Left ventricle myocardium inferior (tissue), 1 donor: ENCODE results near the gene OR4S1. TPM values are rescaled to one million over a fixed set of nuclear protein-coding genes. Genes with fewer than 3 reads are reported as not detected.

Source experiments
- DNase-seq: peaks from one replicate; pipeline ENCODE4 v3.0.0-alpha.2; 2020
- H3K27ac ChIP-seq: fragments of 200-600 bp; replicated peaks from 2 replicates; pipeline ENCODE4 v1.8.0; 2021
- H3K27me3 ChIP-seq: fragments of 200-600 bp; 2 replicates; pipeline ENCODE4 v1.8.0; 2021; ENCODE audit warnings: low read depth
- H3K36me3 ChIP-seq: fragments of 200-600 bp; 2 replicates; pipeline ENCODE4 v1.8.0; 2021
- H3K4me1 ChIP-seq: fragments of 200-600 bp; 2 replicates; pipeline ENCODE4 v1.8.0; 2021
- H3K4me3 ChIP-seq: fragments of 200-600 bp; 2 replicates; pipeline ENCODE4 v1.8.0; 2021; ENCODE audit warnings: mild to moderate bottlenecking, moderate library complexity
- H3K9me3 ChIP-seq: fragments of 200-600 bp; replicated peaks from 2 replicates; pipeline ENCODE4 v1.8.0; 2021
- CTCF ChIP-seq: fragments of 200-600 bp; IDR thresholded peaks from 2 replicates; pipeline ENCODE4 v1.8.0; 2021; ENCODE audit warnings: antibody characterized with exemption, mild to moderate bottlenecking, borderline replicate concordance
- intact Hi-C: fragments of 100-400 bp; cut with micrococcal nuclease; formaldehyde crosslinking; loops from one replicate; pipeline ENCODE4 v1.11.0; 2022
- total RNA-seq: library from RNA; stranded (reverse); fragmentation: NEBNext Ultra II Directional; extraction: Animal tissue kit (Norgen Biotek cat#: 25700); gene quantifications from one replicate; pipeline ENCODE4 v1.2.1, GENCODE V29; 2021
- donor health status: DM: no; HTN: yes; CAD: no; lungs with severe emphysema.

Gene OR4S1
- total RNA-seq, 1 donor from 2014 or later = not detected

- DNase-seq = no peak
- TF ChIP-seq CTCF = no peak
- intact Hi-C loops = loop anchor here (5.0 kb wide), 1 partner anchor 1673 kb away; no protein-coding TSS in a partner anchor
- no peak overlapping the region for H3K27ac ChIP-seq
- H3K4me3 ChIP-seq = no peak overlapping the region
- no peaks in the 10 kb centered on the region for H3K36me3 ChIP-seq
- no peaks in the 10 kb centered on the region for H3K27me3 ChIP-seq
- H3K9me3 ChIP-seq = peaks cover 24% of the 10 kb centered on the region
- H3K4me1 ChIP-seq = no peaks in the 10 kb centered on the region
These were observed 48.7 kb downstream of the OR4S1 start for GRCh38 chr11:48354677-48355076.

Other genes with a start within 250 kb of the OR4S1 start
- gene OR4B1, start 89.4 kb upstream of the OR4S1 start, total RNA-seq = not detected
- not detected for gene OR4X2, start 61.1 kb upstream of the OR4S1 start, total RNA-seq
- not detected for gene OR4X1, start 42.4 kb upstream of the OR4S1 start, total RNA-seq
- gene OR4C3, start 18.7 kb downstream of the OR4S1 start, total RNA-seq = not detected
- not detected for gene OR4C5, start 60.2 kb downstream of the OR4S1 start, total RNA-seq
- not detected for gene OR4A47, start 182.6 kb downstream of the OR4S1 start, total RNA-seq